IPS-18a (cell line): ENCODE data around the gene BRAF.
"Not testable (repeated sequence)": the region's sequence is repeated elsewhere in the genome, so short reads cannot be mapped to it uniquely, and the experiment has no call there.

ENCODE experiments used
- H3K27ac ChIP-seq: one replicate; pipeline ENCODE4 v1.5.1; 2013; ENCODE audit warnings: low read length
- H3K27me3 ChIP-seq: one replicate; pipeline ENCODE4 v1.6.1; 2013; ENCODE audit warnings: mild to moderate bottlenecking, low read length; ENCODE audit not compliant: control insufficient read depth, insufficient read depth
- H3K36me3 ChIP-seq: one replicate; pipeline ENCODE4 v1.6.1; 2013; ENCODE audit warnings: low read depth, low read length; ENCODE audit not compliant: control insufficient read depth
- H3K4me1 ChIP-seq: one replicate; pipeline ENCODE4 v1.6.1; 2013; ENCODE audit warnings: low read depth, low read length; ENCODE audit not compliant: control insufficient read depth
- H3K4me3 ChIP-seq: one replicate; pipeline ENCODE4 v1.5.1; 2013; ENCODE audit warnings: low read length
- H3K9ac ChIP-seq: one replicate; pipeline ENCODE4 v1.6.1; 2013; ENCODE audit warnings: mild to moderate bottlenecking, low read length, moderate library complexity
- H3K9me3 ChIP-seq: one replicate; pipeline ENCODE4 v1.6.1; 2013; ENCODE audit warnings: low read depth, low read length; ENCODE audit not compliant: control insufficient read depth

The BRAF gene

DNA sequence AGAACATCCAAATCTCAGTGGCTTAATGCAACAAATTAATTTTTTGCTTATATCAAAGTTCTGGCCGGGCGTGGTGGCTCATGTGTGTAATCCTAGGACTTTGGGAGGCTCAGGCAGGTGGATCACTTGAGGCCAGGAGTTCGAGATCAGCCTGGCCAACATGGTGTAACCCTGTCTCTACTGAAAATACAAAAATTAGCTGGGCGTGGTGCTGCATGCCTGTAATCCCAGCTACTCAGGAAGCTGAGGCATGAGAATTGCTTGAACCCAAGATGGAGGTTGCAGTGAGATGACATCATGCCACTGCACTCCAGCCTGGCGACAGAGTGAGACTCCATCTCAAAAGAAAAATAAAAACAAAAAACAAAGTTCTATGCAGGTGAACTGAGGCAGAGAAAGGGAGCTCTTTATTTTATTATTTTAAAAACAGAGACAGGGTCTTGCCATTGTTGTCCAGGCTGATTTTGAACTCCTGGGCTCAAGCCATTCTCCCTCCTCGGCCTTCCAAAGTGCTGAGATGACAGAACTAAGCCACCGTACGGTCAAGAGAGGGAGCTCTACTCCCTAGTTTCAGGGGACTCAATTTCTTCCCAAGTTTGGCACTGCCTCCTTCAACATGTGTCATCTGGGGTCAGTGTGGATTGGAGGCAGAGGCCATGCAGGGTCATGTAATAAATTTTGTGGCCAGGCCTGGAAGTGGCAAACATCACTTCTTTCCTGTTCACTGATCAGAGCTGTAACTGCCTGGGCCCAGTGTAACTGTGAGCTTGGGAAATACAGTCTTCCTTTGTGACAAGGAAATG, 249.6 kb downstream of the BRAF start:
- no peaks in the 10 kb centered on the region for H3K9me3 ChIP-seq
- H3K4me1 ChIP-seq: peaks cover 6% of the 10 kb centered on the region
- H3K27ac ChIP-seq: no peak overlapping the region
- H3K9ac ChIP-seq: no peak overlapping the region
- H3K36me3 ChIP-seq: no peaks in the 10 kb centered on the region
- peaks cover 20% of the 10 kb centered on the region for H3K27me3 ChIP-seq
- no peak overlapping the region for H3K4me3 ChIP-seq

DNA sequence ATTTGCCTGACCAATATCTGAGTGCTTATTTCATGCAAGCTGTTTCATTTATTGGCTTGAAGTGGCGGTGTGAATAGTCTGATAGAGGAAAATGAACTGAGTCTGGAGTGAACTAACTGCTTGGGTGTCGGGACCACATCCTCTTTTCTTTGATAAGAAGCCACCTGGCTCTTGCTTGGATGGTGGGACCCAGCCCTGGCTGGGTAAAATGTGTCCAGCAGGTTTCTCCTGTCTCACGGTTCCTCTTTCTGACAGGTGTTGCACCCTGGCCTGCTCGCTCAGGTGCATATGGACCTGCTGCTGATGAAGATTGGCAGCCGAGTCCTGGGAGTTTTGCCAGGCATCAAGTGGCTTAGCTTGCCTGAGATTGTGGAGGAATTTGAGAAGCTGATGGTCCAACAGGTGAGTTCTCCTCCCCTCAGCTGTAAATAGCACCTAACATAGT, 250.4 kb downstream of the BRAF start:
- H3K9me3 ChIP-seq: no peaks in the 10 kb centered on the region
- no peak overlapping the region for H3K9ac ChIP-seq
- H3K27ac ChIP-seq: no peak overlapping the region
- H3K4me1 ChIP-seq: peaks cover 6% of the 10 kb centered on the region
- no peak overlapping the region for H3K4me3 ChIP-seq
- H3K27me3 ChIP-seq: peaks cover 20% of the 10 kb centered on the region
- no peaks in the 10 kb centered on the region for H3K36me3 ChIP-seq

DNA sequence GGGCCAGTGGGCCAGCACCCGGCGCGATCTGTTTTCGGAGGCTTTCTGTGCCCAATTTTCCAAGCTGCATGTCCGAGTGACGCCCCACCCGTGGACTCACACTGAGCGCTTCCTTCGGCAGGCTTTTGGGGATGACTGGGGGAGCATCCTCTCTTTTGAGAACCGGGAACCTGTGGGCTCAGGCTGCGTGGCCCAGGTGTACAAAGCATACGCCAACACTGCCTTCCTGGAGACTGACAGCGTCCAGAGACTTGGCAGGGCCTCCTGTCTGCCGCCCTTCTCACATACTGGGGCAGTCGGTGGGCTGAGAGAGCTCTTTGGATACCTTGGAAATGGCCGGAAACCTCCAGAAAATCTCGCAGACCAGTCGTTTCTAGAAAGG, 251.0 kb downstream of the BRAF start:
- peaks cover 20% of the 10 kb centered on the region for H3K27me3 ChIP-seq
- peaks cover 6% of the 10 kb centered on the region for H3K4me1 ChIP-seq
- H3K27ac ChIP-seq: no peak overlapping the region
- H3K9ac ChIP-seq: no peak overlapping the region
- H3K9me3 ChIP-seq: no peaks in the 10 kb centered on the region
- H3K4me3 ChIP-seq: peak overlapping the region; percentile 64
- H3K36me3 ChIP-seq: no peaks in the 10 kb centered on the region

DNA sequence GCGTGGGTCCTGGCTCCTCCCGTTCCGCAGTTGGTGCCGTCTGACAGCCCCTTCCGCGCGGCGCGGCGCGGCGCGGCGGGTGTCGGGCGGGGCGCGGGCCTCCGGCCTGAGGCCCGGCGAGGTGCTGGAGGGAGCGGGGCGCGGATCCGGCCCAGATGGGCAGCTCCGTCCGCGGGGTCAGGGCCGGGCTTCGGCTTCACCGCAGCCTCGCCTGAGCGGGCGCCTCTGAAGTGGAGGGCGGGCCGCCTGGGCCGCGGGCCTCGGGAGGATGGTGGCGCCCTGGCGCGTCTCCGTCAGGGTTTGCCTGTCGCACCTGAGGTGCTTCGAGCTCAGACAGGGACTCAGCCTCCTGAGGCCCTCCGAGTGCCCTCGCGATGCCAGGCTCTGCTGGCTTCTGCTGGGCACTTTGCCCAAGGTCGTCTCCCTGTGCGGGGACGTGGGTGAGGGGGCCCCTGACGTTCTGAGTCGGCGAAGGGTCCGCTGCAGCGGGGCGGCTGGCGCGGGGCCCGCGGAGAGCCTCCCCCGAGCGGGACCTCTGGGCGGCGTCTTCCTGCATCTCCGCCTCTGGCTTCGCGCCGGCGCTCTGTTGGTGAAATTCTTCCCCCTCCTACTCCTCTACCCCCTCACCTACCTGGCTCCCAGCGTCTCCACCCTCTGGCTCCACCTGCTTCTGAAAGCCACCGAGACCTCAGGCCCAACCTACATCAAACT, 251.5 kb downstream of the BRAF start:
- Histone ChIP-seq H3K9me3 (no peaks in the 10 kb centered on the region), H3K4me1 (peaks cover 6% of the 10 kb centered on the region), H3K9ac (peak overlapping the region; percentile 31), H3K36me3 (no peaks in the 10 kb centered on the region), H3K27me3 (peaks cover 20% of the 10 kb centered on the region), H3K4me3 (peak overlapping the region; percentile 64), H3K27ac (no peak overlapping the region)

DNA sequence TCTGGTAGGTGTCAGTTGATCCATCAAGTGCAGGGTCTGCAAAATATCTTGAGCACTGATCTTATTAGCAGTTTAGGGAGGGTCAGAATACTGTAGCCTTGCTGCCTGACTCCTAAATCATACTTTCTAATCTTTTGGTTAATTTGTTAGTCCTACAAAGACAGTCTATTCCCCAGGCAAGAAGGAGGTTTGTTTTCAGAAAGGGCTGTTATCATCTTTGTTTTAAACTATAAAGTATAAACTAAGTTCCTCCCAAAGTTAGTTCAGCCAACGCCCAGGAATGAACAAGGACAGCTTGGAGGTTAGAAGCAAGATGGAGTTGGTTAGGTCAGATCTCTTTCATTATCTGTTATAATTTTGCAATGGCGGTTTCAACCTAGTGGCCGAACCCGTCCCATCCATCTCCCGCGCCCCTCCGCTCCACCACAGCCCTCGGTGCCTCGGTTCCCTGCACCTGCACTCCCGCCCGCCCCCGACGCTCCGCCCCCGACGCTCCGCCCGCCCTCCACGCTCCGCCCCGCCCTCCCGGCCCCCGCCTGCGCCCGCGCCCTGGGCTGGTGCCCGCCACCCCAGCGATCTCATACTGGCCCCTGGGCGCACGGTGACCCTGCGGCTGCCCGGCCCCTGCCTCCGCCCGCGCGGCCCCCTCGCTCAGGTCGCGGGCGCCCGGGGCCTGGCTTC, 252.2 kb downstream of the BRAF start, which contains the start of gene ADCK2:
ADCK2 (plus strand) TSS at position 564 of the 681 bp plus-strand sequence. CDS start 386 bp downstream, outside the sequence.
- Histone ChIP-seq H3K9me3 (no peaks in the 10 kb centered on the region), H3K4me1 (peaks cover 6% of the 10 kb centered on the region), H3K27ac (no peak within 1 kb of the TSS), H3K9ac (peak within 1 kb of the TSS; percentile 31), H3K36me3 (no peaks in the 10 kb centered on the region), H3K4me3 (peak within 1 kb of the TSS; percentile 64), H3K27me3 (peaks cover 20% of the 10 kb centered on the region)

DNA sequence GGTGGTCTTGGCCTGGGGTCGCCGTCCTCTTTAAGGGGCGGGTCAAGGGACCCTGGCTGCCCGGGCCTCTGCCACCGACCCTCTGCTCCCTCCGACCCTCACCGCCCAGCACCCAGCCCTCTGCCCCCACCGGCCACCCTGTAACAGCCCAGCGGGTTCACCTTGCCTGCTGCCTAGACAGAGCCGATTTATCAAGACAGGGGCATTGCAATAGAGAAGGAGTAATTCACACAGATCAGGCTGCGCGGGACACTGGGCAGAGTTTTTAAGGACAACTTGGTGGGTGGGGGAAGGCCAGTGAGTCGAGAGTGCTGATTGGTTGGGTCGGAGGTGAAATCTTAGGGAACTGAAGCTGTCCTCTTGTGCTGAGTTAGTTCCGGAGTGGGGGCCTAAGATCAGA, 252.8 kb downstream of the BRAF start:
- Histone ChIP-seq H3K4me1 (peaks cover 6% of the 10 kb centered on the region), H3K9ac (no peak overlapping the region), H3K9me3 (no peaks in the 10 kb centered on the region), H3K36me3 (no peaks in the 10 kb centered on the region), H3K27ac (no peak overlapping the region), H3K4me3 (peak overlapping the region; percentile 58), H3K27me3 (peaks cover 20% of the 10 kb centered on the region)

DNA sequence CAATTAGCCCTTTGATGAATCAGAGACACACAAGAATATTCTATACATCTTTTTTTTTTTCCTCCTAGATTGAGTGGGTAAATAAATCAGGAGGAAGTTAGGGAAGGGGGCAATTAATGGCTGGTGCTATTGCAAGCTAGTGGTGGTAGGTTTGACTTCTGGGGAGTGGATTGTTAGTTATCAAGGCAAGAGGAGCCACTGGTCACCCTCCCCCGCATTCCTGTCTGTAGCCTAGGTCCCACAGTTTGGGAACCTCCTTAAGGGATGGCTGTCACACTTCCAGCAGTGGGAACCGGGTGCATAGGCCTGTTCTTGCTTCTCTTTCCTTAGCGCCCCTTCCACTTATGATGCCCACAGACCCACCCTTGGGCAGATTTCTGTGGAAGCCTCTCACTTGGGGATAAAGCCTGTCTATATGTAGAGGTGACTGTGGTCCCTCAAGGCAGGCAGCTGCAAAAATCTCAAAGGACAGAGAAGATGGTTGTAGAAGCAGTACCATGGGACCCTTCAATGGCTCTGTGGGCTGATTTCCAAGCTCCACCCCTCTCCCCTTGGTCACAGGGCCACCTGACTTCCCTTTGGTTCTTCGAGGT, 254.3 kb downstream of the BRAF start:
- no peak overlapping the region for H3K4me3 ChIP-seq
- H3K27ac ChIP-seq: no peak overlapping the region
- peaks cover 6% of the 10 kb centered on the region for H3K4me1 ChIP-seq
- peaks cover 20% of the 10 kb centered on the region for H3K27me3 ChIP-seq
- H3K36me3 ChIP-seq: no peaks in the 10 kb centered on the region
- no peaks in the 10 kb centered on the region for H3K9me3 ChIP-seq
- H3K9ac ChIP-seq: no peak overlapping the region

DNA sequence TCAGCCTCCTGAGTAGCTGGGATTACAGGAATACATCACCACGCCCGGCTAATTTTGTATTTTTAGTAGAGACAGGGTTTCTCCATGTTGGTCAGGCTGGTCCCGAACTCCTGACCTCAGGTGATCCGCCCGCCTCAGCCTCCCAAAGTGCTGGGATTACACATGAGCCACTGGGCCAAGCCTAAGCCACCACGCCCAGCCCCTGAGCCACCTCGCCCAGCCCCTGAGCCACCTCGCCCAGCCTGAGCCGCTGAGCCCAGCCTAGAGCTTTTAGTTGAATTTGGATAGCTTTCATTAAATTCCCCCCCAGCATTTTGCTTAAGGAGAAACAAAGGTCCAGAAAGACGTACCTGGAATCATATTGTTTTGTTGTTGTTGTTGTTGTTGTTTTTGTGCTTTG, 254.9 kb downstream of the BRAF start:
- not testable (repeated sequence) for H3K4me1 ChIP-seq, H3K27ac ChIP-seq, H3K9ac ChIP-seq, H3K4me3 ChIP-seq, H3K36me3 ChIP-seq, H3K9me3 ChIP-seq
- peaks cover 20% of the 10 kb centered on the region for H3K27me3 ChIP-seq

DNA sequence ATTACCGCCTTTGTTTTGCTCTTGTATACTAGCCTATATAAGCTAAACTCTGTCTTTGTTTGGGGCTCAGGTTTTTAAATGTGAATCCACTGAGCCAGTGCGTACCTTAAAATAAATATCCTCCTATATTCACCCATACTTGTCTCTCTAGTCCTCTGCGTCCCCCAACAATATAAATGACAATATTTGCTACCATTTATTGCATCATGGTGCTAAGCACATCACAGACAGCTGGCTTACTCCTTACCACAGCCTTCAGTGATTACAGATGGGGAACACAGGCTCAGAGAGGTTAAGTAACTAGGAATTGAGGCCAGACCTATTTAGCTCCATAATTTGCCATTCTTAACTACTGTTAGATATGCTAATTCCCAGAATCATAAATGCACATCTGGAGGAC, 255.4 kb downstream of the BRAF start:
- peaks cover 18% of the 10 kb centered on the region for H3K27me3 ChIP-seq

More for the DNA sequence above, 255.4 kb downstream of the BRAF start:
- H3K9me3 ChIP-seq: no peaks in the 10 kb centered on the region
- H3K4me3 ChIP-seq: no peak overlapping the region
- H3K4me1 ChIP-seq: peaks cover 6% of the 10 kb centered on the region
- H3K9ac ChIP-seq: no peak overlapping the region
- H3K27ac ChIP-seq: no peak overlapping the region
- no peaks in the 10 kb centered on the region for H3K36me3 ChIP-seq
